GM13977 (cell line): ENCODE measurements around the gene EFHC1.

Source experiments
- DNase-seq: peaks from one replicate; pipeline ENCODE4 v3.0.0; 2012; ENCODE audit warnings: low spot score
- CTCF ChIP-seq: IDR thresholded peaks from 2 replicates; pipeline ENCODE4 v1.5.1; 2012; ENCODE audit warnings: mild to moderate bottlenecking, control low read depth; ENCODE audit not compliant: insufficient read depth; ENCODE audit errors: extremely low read depth, missing control alignments
- in situ Hi-C: fragments of 300-500 bp; cut with MboI; formaldehyde crosslinking; loops from one replicate; pipeline ENCODE4 v1.12.0; 2022; ENCODE audit warnings: low sequenced_read_pairs, low pct_unique_long_range_greater_than_20kb, mixed read lengths, inconsistent platforms; ENCODE audit not compliant: unreplicated experiment

The EFHC1 gene

GRCh38 chr6:52516943-52517342, 96.8 kb downstream of the EFHC1 start:
- in situ Hi-C loops, result no loop called here

GRCh38 chr6:52517502-52518278, 97.5 kb downstream of the EFHC1 start:
- in situ Hi-C loops, result no loop called here
- peak; percentile 70 for DNase-seq

More at GRCh38 chr6:52516943-52517342, 96.8 kb downstream of the EFHC1 start:
- no peak for TF ChIP-seq CTCF
- no peak for DNase-seq

GRCh38 chr6:52518279-52518945, 98.3 kb downstream of the EFHC1 start:
- no peak for TF ChIP-seq CTCF
- in situ Hi-C loops, result no loop called here
- no peak for DNase-seq

More at GRCh38 chr6:52517502-52518278, 97.5 kb downstream of the EFHC1 start:
- no peak for TF ChIP-seq CTCF

GRCh38 chr6:52519618-52520017, 99.5 kb downstream of the EFHC1 start:
- DNase-seq, result no peak
- TF ChIP-seq CTCF, result no peak
- in situ Hi-C loops, result no loop called here

GRCh38 chr6:52522151-52522626, 102.0 kb downstream of the EFHC1 start:
- DNase-seq, result no peak
- in situ Hi-C loops, result no loop called here
- no peak for TF ChIP-seq CTCF

- DNase-seq, result no peak
- in situ Hi-C loops, result no loop called here
- no peak for TF ChIP-seq CTCF
Observed at GRCh38 chr6:52522655-52523054, 102.5 kb downstream of the EFHC1 start.
